HEK293 (cell line): ENCODE results near the gene EHD1.

ENCODE experiments used
- EGR2 ChIP-seq: fragments of 450-650 bp; formaldehyde crosslinking; IDR thresholded peaks from 2 replicates; pipeline ENCODE4 v1.5.1; 2016; ENCODE audit warnings: low read depth, missing biosample characterization, missing genetic modification characterization
- FEZF1 ChIP-seq: fragments of 450-650 bp; formaldehyde crosslinking; IDR thresholded peaks from 2 replicates; pipeline ENCODE4 v1.5.1; 2016; ENCODE audit warnings: missing biosample characterization, missing genetic modification characterization
- KLF16 ChIP-seq: fragments of 450-650 bp; formaldehyde crosslinking; IDR thresholded peaks from 2 replicates; pipeline ENCODE4 v1.5.1; 2017; ENCODE audit warnings: missing biosample characterization, missing genetic modification characterization
- KLF8 ChIP-seq: fragments of 450-650 bp; formaldehyde crosslinking; IDR thresholded peaks from 2 replicates; pipeline ENCODE4 v1.5.1; 2016; ENCODE audit warnings: missing biosample characterization, missing genetic modification characterization
- MYNN ChIP-seq: fragments of 450-650 bp; formaldehyde crosslinking; IDR thresholded peaks from 2 replicates; pipeline ENCODE4 v1.5.1; 2016; ENCODE audit warnings: missing biosample characterization, missing genetic modification characterization, borderline replicate concordance
- OSR2 ChIP-seq: fragments of 450-650 bp; formaldehyde crosslinking; IDR thresholded peaks from 2 replicates; pipeline ENCODE4 v1.5.1; 2016; ENCODE audit warnings: missing biosample characterization, missing genetic modification characterization
- SALL2 ChIP-seq: fragments of 450-650 bp; formaldehyde crosslinking; IDR thresholded peaks from 2 replicates; pipeline ENCODE4 v1.5.0; 2017; ENCODE audit warnings: missing biosample characterization, mild to moderate bottlenecking, missing genetic modification characterization, borderline replicate concordance
- SCRT2 ChIP-seq: fragments of 450-650 bp; formaldehyde crosslinking; IDR thresholded peaks from 2 replicates; pipeline ENCODE4 v1.5.1; 2016; ENCODE audit warnings: missing biosample characterization, missing genetic modification characterization
- ZFHX2 ChIP-seq: fragments of 450-650 bp; formaldehyde crosslinking; conservative IDR thresholded peaks from 2 replicates; pipeline ENCODE4 v1.5.1; 2016; ENCODE audit warnings: missing biosample characterization, missing genetic modification characterization
- ZFP3 ChIP-seq: fragments of 450-650 bp; formaldehyde crosslinking; IDR thresholded peaks from 2 replicates; pipeline ENCODE4 v1.5.1; 2016; ENCODE audit warnings: low read depth, missing biosample characterization, missing genetic modification characterization
- ZFP41 ChIP-seq: fragments of 450-650 bp; formaldehyde crosslinking; IDR thresholded peaks from 2 replicates; pipeline ENCODE4 v1.5.1; 2016; ENCODE audit warnings: missing biosample characterization, missing genetic modification characterization, borderline replicate concordance
- ZFP69B ChIP-seq: fragments of 450-650 bp; formaldehyde crosslinking; IDR thresholded peaks from 2 replicates; pipeline ENCODE4 v1.5.1; 2016; ENCODE audit warnings: missing biosample characterization, missing genetic modification characterization
- ZNF140 ChIP-seq: fragments of 450-650 bp; formaldehyde crosslinking; IDR thresholded peaks from 2 replicates; pipeline ENCODE4 v1.5.1; 2016; ENCODE audit warnings: missing biosample characterization, missing genetic modification characterization
- ZNF266 ChIP-seq: fragments of 450-650 bp; formaldehyde crosslinking; IDR thresholded peaks from 2 replicates; pipeline ENCODE4 v1.5.1; 2016; ENCODE audit warnings: missing biosample characterization, missing genetic modification characterization, low read depth
- ZNF335 ChIP-seq: fragments of 450-650 bp; formaldehyde crosslinking; conservative IDR thresholded peaks from 2 replicates; pipeline ENCODE4 v1.5.1; 2016; ENCODE audit warnings: missing biosample characterization, missing genetic modification characterization
- ZNF404 ChIP-seq: fragments of 450-650 bp; formaldehyde crosslinking; IDR thresholded peaks from 2 replicates; pipeline ENCODE4 v1.5.1; 2017; ENCODE audit warnings: missing biosample characterization, missing genetic modification characterization
- ZNF488 ChIP-seq: fragments of 450-650 bp; formaldehyde crosslinking; IDR thresholded peaks from 2 replicates; pipeline ENCODE4 v1.5.1; 2016; ENCODE audit warnings: missing biosample characterization, missing genetic modification characterization
- ZNF544 ChIP-seq: fragments of 450-650 bp; formaldehyde crosslinking; IDR thresholded peaks from 2 replicates; pipeline ENCODE4 v1.5.0; 2017; ENCODE audit warnings: missing biosample characterization, missing genetic modification characterization
- ZNF580 ChIP-seq: fragments of 450-650 bp; formaldehyde crosslinking; IDR thresholded peaks from 2 replicates; pipeline ENCODE4 v1.5.1; 2016; ENCODE audit warnings: missing biosample characterization, missing genetic modification characterization
- ZNF585B ChIP-seq: fragments of 450-650 bp; formaldehyde crosslinking; IDR thresholded peaks from 2 replicates; pipeline ENCODE4 v1.5.1; 2016; ENCODE audit warnings: missing biosample characterization, missing genetic modification characterization
- ZNF596 ChIP-seq: fragments of 450-650 bp; IDR thresholded peaks from 2 replicates; pipeline ENCODE4 v1.5.0; 2018; ENCODE audit warnings: missing biosample characterization, mild to moderate bottlenecking, missing genetic modification characterization, moderate library complexity
- ZNF624 ChIP-seq: fragments of 450-650 bp; formaldehyde crosslinking; IDR thresholded peaks from 2 replicates; pipeline ENCODE4 v1.5.1; 2017; ENCODE audit warnings: missing biosample characterization, missing genetic modification characterization
- ZNF629 ChIP-seq: fragments of 450-650 bp; formaldehyde crosslinking; IDR thresholded peaks from 2 replicates; pipeline ENCODE4 v1.5.1; 2017; ENCODE audit warnings: missing biosample characterization, missing genetic modification characterization
- ZNF658 ChIP-seq: fragments of 450-650 bp; formaldehyde crosslinking; IDR thresholded peaks from 2 replicates; pipeline ENCODE4; 2016; ENCODE audit warnings: missing biosample characterization, missing genetic modification characterization
- ZNF76 ChIP-seq: fragments of 450-650 bp; formaldehyde crosslinking; IDR thresholded peaks from 2 replicates; pipeline ENCODE4; 2016; ENCODE audit warnings: low read depth, missing biosample characterization, missing genetic modification characterization, borderline replicate concordance
- ZNF830 ChIP-seq: fragments of 450-650 bp; IDR thresholded peaks from 2 replicates; pipeline ENCODE4 v1.5.0; 2018; ENCODE audit warnings: missing biosample characterization, missing genetic modification characterization, low read depth, mild to moderate bottlenecking, moderate library complexity
- ZSCAN23 ChIP-seq: fragments of 450-650 bp; formaldehyde crosslinking; IDR thresholded peaks from 2 replicates; pipeline ENCODE4 v1.5.1; 2016; ENCODE audit warnings: missing biosample characterization, missing genetic modification characterization
- TF ChIP-seq, protein P1 (sequence below): fragments of 450-650 bp; formaldehyde crosslinking; IDR thresholded peaks from 2 replicates; pipeline ENCODE4 v1.5.1; 2016; ENCODE audit warnings: missing biosample characterization, missing genetic modification characterization
- TF ChIP-seq, protein P2 (sequence below): fragments of 450-650 bp; formaldehyde crosslinking; IDR thresholded peaks from 2 replicates; pipeline ENCODE4 v1.5.0; 2017; ENCODE audit warnings: missing biosample characterization, missing genetic modification characterization, borderline replicate concordance
- TF ChIP-seq, protein P3 (sequence below): sonication (generic); formaldehyde crosslinking; IDR thresholded peaks from 2 replicates; pipeline ENCODE4 v1.8.1; 2022; ENCODE audit warnings: mild to moderate bottlenecking, moderate library complexity, missing genetic modification reagents

The EHD1 gene

DNA sequence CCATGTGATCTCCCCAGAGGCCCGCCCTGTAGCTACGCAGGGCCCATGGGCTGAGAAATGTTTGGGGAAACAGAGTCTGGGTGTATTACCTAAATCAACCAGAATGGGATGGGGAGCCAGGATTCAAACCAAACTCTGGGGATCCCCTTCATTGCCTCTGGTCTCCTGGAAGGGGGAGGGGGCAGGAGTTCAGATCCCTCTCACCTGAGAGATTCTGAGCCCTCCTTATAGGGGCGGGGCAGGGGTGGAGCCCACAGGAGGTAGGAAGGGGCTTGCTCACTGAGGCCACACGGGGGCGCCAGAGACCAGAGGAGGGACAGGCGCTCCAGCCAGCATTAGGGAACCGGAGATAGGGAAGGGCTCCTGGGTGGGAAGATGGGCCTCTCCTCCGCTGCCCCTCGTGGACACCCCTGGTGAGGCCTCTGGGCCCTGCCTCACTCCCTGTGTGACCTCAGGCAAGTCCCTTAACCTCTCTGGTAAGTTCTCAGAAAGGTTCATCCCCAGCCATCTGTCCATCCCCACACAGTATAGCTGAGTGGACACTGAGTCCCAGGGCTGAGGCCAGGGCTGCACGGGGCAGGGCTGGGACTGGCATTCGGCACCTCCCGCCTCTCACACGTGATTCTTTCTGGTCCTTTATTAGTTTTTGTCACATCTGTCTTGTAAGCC is 31.3 kb downstream of the EHD1 start (continued):
- TF ChIP-seq, protein P1, sequence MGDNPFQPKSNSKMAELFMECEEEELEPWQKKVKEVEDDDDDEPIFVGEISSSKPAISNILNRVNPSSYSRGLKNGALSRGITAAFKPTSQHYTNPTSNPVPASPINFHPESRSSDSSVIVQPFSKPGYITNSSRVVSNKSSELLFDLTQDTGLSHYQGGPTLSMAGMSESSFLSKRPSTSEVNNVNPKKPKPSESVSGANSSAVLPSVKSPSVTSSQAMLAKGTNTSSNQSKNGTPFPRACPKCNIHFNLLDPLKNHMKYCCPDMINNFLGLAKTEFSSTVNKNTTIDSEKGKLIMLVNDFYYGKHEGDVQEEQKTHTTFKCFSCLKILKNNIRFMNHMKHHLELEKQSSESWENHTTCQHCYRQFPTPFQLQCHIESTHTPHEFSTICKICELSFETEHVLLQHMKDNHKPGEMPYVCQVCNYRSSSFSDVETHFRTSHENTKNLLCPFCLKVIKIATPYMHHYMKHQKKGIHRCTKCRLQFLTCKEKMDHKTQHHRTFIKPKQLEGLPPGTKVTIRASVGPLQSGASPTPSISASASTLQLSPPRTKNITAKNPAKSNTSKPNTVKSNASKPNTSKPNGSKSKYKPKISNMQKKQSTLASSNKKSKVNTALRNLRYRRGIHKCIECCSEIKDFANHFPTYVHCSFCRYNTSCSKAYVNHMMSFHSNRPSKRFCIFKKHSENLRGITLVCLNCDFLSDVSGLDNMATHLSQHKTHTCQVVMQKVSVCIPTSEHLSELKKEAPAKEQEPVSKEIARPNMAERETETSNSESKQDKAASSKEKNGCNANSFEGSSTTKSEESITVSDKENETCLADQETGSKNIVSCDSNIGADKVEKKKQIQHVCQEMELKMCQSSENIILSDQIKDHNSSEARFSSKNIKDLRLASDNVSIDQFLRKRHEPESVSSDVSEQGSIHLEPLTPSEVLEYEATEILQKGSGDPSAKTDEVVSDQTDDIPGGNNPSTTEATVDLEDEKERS, result no peak
- TF ChIP-seq OSR2 (no peak), ZSCAN23 (tag by site-specific recombination) (no peak), ZFP69B (tag by site-specific recombination) (peak; percentile 72), ZNF140 (no peak), KLF16 (tag by site-specific recombination) (0 out of 2 replicates have a peak, but pooled peaks have one; percentile 47), SALL2 (tag by site-specific recombination) (no peak), ZNF658 (tag by site-specific recombination) (no peak), MYNN (no peak), ZNF596 (tag by site-specific recombination) (no peak), ZNF488 (tag by site-specific recombination) (no peak), ZNF544 (no peak), FEZF1 (tag by site-specific recombination) (no peak), ZNF585B (no peak), ZFP3 (no peak), ZNF830 (tag by site-specific recombination) (no peak), EGR2 (no peak), ZFHX2 (tag by site-specific recombination) (no peak), ZFP41 (no peak), ZNF266 (tag by site-specific recombination) (no peak), ZNF76 (tag by site-specific recombination) (no peak), ZNF629 (tag by site-specific recombination) (no peak), ZNF404 (no peak), ZNF580 (tag by site-specific recombination) (no peak), ZNF624 (tag by site-specific recombination) (no peak), SCRT2 (tag by site-specific recombination) (no peak), KLF8 (tag by site-specific recombination) (peak; percentile 82), ZNF335 (tag by site-specific recombination) (no peak)
- TF ChIP-seq, protein P2, sequence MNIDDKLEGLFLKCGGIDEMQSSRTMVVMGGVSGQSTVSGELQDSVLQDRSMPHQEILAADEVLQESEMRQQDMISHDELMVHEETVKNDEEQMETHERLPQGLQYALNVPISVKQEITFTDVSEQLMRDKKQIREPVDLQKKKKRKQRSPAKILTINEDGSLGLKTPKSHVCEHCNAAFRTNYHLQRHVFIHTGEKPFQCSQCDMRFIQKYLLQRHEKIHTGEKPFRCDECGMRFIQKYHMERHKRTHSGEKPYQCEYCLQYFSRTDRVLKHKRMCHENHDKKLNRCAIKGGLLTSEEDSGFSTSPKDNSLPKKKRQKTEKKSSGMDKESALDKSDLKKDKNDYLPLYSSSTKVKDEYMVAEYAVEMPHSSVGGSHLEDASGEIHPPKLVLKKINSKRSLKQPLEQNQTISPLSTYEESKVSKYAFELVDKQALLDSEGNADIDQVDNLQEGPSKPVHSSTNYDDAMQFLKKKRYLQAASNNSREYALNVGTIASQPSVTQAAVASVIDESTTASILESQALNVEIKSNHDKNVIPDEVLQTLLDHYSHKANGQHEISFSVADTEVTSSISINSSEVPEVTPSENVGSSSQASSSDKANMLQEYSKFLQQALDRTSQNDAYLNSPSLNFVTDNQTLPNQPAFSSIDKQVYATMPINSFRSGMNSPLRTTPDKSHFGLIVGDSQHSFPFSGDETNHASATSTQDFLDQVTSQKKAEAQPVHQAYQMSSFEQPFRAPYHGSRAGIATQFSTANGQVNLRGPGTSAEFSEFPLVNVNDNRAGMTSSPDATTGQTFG (tag by site-specific recombination), result no peak
- TF ChIP-seq, protein P3, sequence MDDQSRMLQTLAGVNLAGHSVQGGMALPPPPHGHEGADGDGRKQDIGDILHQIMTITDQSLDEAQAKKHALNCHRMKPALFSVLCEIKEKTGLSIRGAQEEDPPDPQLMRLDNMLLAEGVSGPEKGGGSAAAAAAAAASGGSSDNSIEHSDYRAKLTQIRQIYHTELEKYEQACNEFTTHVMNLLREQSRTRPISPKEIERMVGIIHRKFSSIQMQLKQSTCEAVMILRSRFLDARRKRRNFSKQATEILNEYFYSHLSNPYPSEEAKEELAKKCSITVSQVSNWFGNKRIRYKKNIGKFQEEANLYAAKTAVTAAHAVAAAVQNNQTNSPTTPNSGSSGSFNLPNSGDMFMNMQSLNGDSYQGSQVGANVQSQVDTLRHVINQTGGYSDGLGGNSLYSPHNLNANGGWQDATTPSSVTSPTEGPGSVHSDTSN (CRISPR knock-in tag), result no peak
